SU-DHL-6 (cell line): ENCODE measurements around the gene RAB20.

Experiments
- H2AFZ ChIP-seq: fragments of 200-600 bp; sonication (generic); 2 replicates; pipeline ENCODE4 v1.6.1; 2014; ENCODE audit warnings: low read depth, mild to moderate bottlenecking, moderate library complexity, mixed read lengths, antibody characterized with exemption, low read length; ENCODE audit not compliant: severe bottlenecking
- H3F3A ChIP-seq: fragments of 200-600 bp; shearing (Covaris generic); 2 replicates; pipeline ENCODE4 v1.6.0; 2016; ENCODE audit warnings: antibody characterized with exemption, mild to moderate bottlenecking; ENCODE audit not compliant: insufficient read depth
- H3K27ac ChIP-seq: fragments of 200-600 bp; sonication (generic); 2 replicates; pipeline ENCODE4 v1.5.1; 2016; ENCODE audit warnings: low read depth, mild to moderate bottlenecking, low read length, moderate library complexity, mixed read lengths
- H3K27me3 ChIP-seq: fragments of 200-600 bp; sonication (generic), shearing (Covaris generic); 2 replicates; pipeline ENCODE4 v1.6.0; 2014; ENCODE audit warnings: mild to moderate bottlenecking, low read length
- H3K36me3 ChIP-seq: fragments of 200-600 bp; sonication (generic); 2 replicates; pipeline ENCODE4 v1.6.1; 2014; ENCODE audit warnings: mild to moderate bottlenecking, low read length, mixed read lengths
- H3K4me2 ChIP-seq: fragments of 300-600, 200-600 bp; shearing (Covaris generic), sonication (generic); 2 replicates; pipeline ENCODE4 v1.6.0; 2014; ENCODE audit warnings: low read length, low read depth, mild to moderate bottlenecking; ENCODE audit not compliant: poor library complexity, severe bottlenecking
- H3K4me3 ChIP-seq: fragments of 200-600 bp; sonication (generic); 2 replicates; pipeline ENCODE4 v1.5.1; 2014; ENCODE audit warnings: antibody characterized with exemption, low read length, mild to moderate bottlenecking, mixed read lengths; ENCODE audit not compliant: insufficient read depth, poor library complexity, severe bottlenecking
- H3K79me2 ChIP-seq: fragments of 200-600 bp; sonication (generic); 2 replicates; pipeline ENCODE4 v1.6.1; 2014; ENCODE audit warnings: mild to moderate bottlenecking, low read length, moderate library complexity; ENCODE audit not compliant: insufficient read depth
- H3K9ac ChIP-seq: fragments of 200-600 bp; sonication (generic); 2 replicates; pipeline ENCODE4 v1.7.0; 2014; ENCODE audit warnings: mild to moderate bottlenecking, low read length
- H3K9me2 ChIP-seq: fragments of 200-600 bp; sonication (generic); replicated peaks from 2 replicates; pipeline ENCODE4 v1.6.1; 2014; ENCODE audit warnings: low read length; ENCODE audit not compliant: insufficient read depth
- H3K9me3 ChIP-seq: fragments of 200-600 bp; sonication (generic); 2 replicates; pipeline ENCODE4 v1.6.1; 2014; ENCODE audit warnings: low read length, mixed read lengths; ENCODE audit not compliant: insufficient read depth
- H4K20me1 ChIP-seq: fragments of 200-600 bp; sonication (generic); 2 replicates; pipeline ENCODE4 v1.6.1; 2014; ENCODE audit warnings: low read depth, mild to moderate bottlenecking, antibody characterized with exemption, low read length, moderate library complexity, mixed read lengths
- EZH2phosphoT487 ChIP-seq: fragments of 200-600 bp; sonication (generic), shearing (Covaris generic); conservative IDR thresholded peaks from 2 replicates; pipeline ENCODE4 v1.6.1; 2018; ENCODE audit warnings: mild to moderate bottlenecking, antibody characterized with exemption, low read length, moderate library complexity, mixed read lengths
- TF ChIP-seq, protein P1 (sequence below): fragments of 200-600 bp; sonication (generic); IDR thresholded peaks from one replicate; pipeline ENCODE4 v1.5.1; 2017; ENCODE audit warnings: antibody characterized with exemption, mild to moderate bottlenecking, low read length, moderate library complexity; ENCODE audit not compliant: insufficient read depth, poor library complexity, severe bottlenecking

Gene RAB20

DNA sequence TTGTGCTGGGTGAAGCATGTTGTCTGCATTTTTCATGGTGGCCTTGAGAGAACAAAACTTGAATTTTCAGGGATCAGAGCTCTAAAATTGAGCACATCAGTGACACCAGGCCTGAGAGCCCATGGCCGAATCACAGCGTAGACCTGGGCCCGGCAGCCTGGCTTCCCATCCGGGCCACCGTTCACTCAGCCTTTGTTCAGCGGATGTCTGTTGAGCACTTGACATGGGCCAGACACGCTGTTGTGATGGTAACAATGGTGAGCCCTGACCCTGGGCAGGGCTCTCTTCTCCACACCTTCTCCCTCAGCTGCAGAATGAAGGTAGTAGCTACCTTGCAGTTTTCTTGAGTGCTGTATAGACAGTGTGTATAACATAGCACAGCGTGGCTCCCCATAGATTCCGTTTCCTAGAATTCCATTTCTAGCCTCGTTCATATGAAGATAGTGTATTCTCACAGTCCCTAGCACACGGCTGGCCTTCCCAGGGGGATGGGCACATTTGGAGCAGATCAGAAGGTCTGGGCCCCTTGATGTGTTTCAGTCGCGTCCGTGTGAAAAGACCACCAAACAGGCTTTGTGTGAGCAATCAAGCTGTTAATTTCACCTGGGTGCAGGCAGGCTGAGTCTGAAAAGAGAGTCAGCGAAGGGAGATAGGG is 75.3 kb downstream of the RAB20 start:
- Histone ChIP-seq H3K9me2 (no peaks in the 10 kb centered on the region), H3K36me3 (no peaks in the 10 kb centered on the region), H3K27me3 (no peaks in the 10 kb centered on the region), H3K4me2 (no peak overlapping the region), H3F3A (no peaks in the 10 kb centered on the region), H3K79me2 (no peaks in the 10 kb centered on the region), H3K9ac (no peak overlapping the region), H2AFZ (no peak overlapping the region), H3K9me3 (no peaks in the 10 kb centered on the region), H4K20me1 (no peaks in the 10 kb centered on the region), H3K4me3 (no peak overlapping the region), H3K27ac (no peak overlapping the region)
- TF ChIP-seq EZH2phosphoT487 = no peak
- TF ChIP-seq, protein P1, sequence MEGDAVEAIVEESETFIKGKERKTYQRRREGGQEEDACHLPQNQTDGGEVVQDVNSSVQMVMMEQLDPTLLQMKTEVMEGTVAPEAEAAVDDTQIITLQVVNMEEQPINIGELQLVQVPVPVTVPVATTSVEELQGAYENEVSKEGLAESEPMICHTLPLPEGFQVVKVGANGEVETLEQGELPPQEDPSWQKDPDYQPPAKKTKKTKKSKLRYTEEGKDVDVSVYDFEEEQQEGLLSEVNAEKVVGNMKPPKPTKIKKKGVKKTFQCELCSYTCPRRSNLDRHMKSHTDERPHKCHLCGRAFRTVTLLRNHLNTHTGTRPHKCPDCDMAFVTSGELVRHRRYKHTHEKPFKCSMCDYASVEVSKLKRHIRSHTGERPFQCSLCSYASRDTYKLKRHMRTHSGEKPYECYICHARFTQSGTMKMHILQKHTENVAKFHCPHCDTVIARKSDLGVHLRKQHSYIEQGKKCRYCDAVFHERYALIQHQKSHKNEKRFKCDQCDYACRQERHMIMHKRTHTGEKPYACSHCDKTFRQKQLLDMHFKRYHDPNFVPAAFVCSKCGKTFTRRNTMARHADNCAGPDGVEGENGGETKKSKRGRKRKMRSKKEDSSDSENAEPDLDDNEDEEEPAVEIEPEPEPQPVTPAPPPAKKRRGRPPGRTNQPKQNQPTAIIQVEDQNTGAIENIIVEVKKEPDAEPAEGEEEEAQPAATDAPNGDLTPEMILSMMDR = no peak

DNA sequence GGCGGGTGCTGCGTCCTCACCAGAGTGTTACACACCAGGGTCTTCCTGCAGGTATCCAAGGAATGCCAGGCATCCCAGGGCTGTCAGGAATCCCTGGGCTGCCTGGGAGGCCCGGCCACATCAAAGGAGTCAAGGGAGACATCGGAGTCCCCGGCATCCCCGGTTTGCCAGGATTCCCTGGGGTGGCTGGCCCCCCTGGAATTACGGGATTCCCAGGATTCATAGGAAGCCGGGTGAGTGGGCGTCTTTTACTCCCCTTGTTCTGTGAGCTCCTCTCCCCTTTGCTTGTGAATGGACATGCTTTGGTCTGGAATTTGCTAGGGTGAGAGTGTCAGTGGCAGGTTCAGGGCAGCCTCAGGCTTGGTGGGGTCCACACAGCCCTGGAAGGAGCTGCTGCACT is 75.9 kb downstream of the RAB20 start:
- no peak overlapping the region for H2AFZ ChIP-seq
- H3K9me2 ChIP-seq = no peaks in the 10 kb centered on the region
- TF ChIP-seq EZH2phosphoT487 = no peak
- TF ChIP-seq, protein P1 = no peak
- no peaks in the 10 kb centered on the region for H3K36me3 ChIP-seq
- no peaks in the 10 kb centered on the region for H4K20me1 ChIP-seq
- H3K27ac ChIP-seq = no peak overlapping the region
- H3K4me2 ChIP-seq = no peak overlapping the region
- no peak overlapping the region for H3K9ac ChIP-seq
- no peaks in the 10 kb centered on the region for H3F3A ChIP-seq
- H3K27me3 ChIP-seq = no peaks in the 10 kb centered on the region
- H3K4me3 ChIP-seq = no peak overlapping the region
- no peaks in the 10 kb centered on the region for H3K9me3 ChIP-seq
- H3K79me2 ChIP-seq = no peaks in the 10 kb centered on the region

GRCh38 chr13:110484290-110485048 is 77.1 kb downstream of the RAB20 start:
- H3F3A ChIP-seq = no peaks in the 10 kb centered on the region
- H3K9me2 ChIP-seq = no peaks in the 10 kb centered on the region
- no peaks in the 10 kb centered on the region for H3K9me3 ChIP-seq
- no peaks in the 10 kb centered on the region for H3K79me2 ChIP-seq
- no peak for TF ChIP-seq EZH2phosphoT487
- TF ChIP-seq, protein P1 = no peak
- no peak overlapping the region for H2AFZ ChIP-seq
- no peak overlapping the region for H3K4me2 ChIP-seq
- no peaks in the 10 kb centered on the region for H3K36me3 ChIP-seq
- H4K20me1 ChIP-seq = no peaks in the 10 kb centered on the region
- H3K4me3 ChIP-seq = no peak overlapping the region
- H3K27ac ChIP-seq = no peak overlapping the region
- no peak overlapping the region for H3K9ac ChIP-seq
- no peaks in the 10 kb centered on the region for H3K27me3 ChIP-seq
